Measurements from ENCODE around the gene ZC3HAV1.

DNA sequence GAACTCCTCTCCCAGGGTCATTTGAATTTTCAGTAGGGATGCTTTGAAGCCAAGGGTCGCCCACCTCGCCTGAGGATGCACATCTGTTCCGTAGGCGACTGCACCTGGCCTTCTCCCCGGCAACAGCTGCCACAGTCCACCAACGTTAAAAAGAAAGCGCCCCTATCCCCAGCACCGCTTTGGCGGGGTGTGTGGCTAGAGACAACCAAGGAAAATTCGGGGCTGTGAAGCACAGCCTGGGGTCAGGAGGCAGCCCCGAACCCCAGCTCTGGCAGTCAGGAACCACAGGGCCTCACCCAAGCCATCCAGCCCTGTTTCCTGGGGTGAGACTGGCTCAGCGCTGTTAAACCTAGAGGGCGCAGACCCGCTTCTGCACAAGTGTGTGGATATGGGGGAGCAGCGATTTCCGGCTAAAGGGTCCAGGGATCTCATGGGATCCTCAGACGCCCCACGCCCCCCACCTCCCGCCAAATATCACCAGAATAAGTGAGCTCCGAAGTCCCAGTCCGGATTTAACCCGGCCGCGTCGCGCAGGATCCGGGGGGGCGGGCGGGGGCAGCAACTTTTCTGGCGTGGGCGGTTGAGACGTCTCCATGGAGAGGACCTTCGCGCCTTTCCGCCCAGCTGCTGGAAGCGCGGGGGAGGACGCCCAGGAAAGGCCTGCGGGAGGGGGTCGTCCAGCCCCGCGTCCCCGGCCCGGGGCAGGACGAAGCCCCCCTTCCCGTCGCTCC lies 74.5 kb downstream of the ZC3HAV1 start:
- no peak for TF ChIP-seq POLR2A (IDR thresholded peaks at IDR 0.05)
- TF ChIP-seq POLR2AphosphoS5 (IDR thresholded peaks at IDR 0.05), result no peak
